SK-N-SH treated with all-trans-retinoic acid at 6 μM for 48 hours (cell line): ENCODE data around the gene AKAP8L.

Source experiments
- ARNTL ChIP-seq: fragments of 450-650 bp; formaldehyde crosslinking; IDR thresholded peaks from 2 replicates; pipeline ENCODE4 v1.5.0; 2020; ENCODE audit warnings: low read depth, mild to moderate bottlenecking, moderate library complexity, borderline replicate concordance
- BACH2 ChIP-seq: fragments of 250-450 bp; sonication (Bioruptor Pico); IDR thresholded peaks from 2 replicates; pipeline ENCODE4 v1.9.0; 2021; ENCODE audit warnings: mild to moderate bottlenecking, borderline replicate concordance
- CSDC2 ChIP-seq: fragments of 250-450 bp; sonication (Bioruptor Pico); IDR thresholded peaks from 2 replicates; pipeline ENCODE4 v1.5.0; 2020; ENCODE audit warnings: mild to moderate bottlenecking, moderate library complexity
- PATZ1 ChIP-seq: fragments of 250-450 bp; sonication (Bioruptor Pico); IDR thresholded peaks from 2 replicates; pipeline ENCODE4 v1.8.0; 2020; ENCODE audit warnings: mild to moderate bottlenecking, moderate library complexity, borderline replicate concordance
- POU6F1 ChIP-seq: fragments of 250-450 bp; sonication (Bioruptor Pico); IDR thresholded peaks from 2 replicates; pipeline ENCODE4 v1.8.0; 2021; ENCODE audit warnings: low read depth, mild to moderate bottlenecking, moderate library complexity, borderline replicate concordance
- PPARA ChIP-seq: fragments of 250-450 bp; sonication (Bioruptor Pico); IDR thresholded peaks from 2 replicates; pipeline ENCODE4 v1.5.0; 2020; ENCODE audit warnings: mild to moderate bottlenecking, borderline replicate concordance
- RARB ChIP-seq: fragments of 250-450 bp; sonication (Bioruptor Pico); IDR thresholded peaks from 2 replicates; pipeline ENCODE4 v1.8.0; 2021; ENCODE audit warnings: mild to moderate bottlenecking, moderate library complexity
- TSHZ2 ChIP-seq: fragments of 250-450 bp; sonication (Bioruptor Pico); IDR thresholded peaks from 2 replicates; pipeline ENCODE4 v1.5.0; 2020; ENCODE audit warnings: mild to moderate bottlenecking, moderate library complexity
- ZC3H10 ChIP-seq: fragments of 250-450 bp; sonication (Bioruptor Pico); IDR thresholded peaks from 2 replicates; pipeline ENCODE4 v1.5.1; 2021; ENCODE audit warnings: mild to moderate bottlenecking, moderate library complexity
- ZFP3 ChIP-seq: fragments of 250-450 bp; sonication (Bioruptor Pico); IDR thresholded peaks from 2 replicates; pipeline ENCODE4 v1.5.0; 2020; ENCODE audit warnings: mild to moderate bottlenecking, moderate library complexity
- ZFP30 ChIP-seq: fragments of 450-650 bp; formaldehyde crosslinking; IDR thresholded peaks from 2 replicates; pipeline ENCODE4 v1.5.0; 2022; ENCODE audit warnings: mild to moderate bottlenecking, moderate library complexity
- ZNF565 ChIP-seq: fragments of 450-650 bp; formaldehyde crosslinking; conservative IDR thresholded peaks from 2 replicates; pipeline ENCODE4 v1.5.0; 2020; ENCODE audit warnings: low read depth, mild to moderate bottlenecking, moderate library complexity
- ZNF8 ChIP-seq: fragments of 450-650 bp; formaldehyde crosslinking; IDR thresholded peaks from 2 replicates; pipeline ENCODE4 v1.5.0; 2020; ENCODE audit warnings: mild to moderate bottlenecking, moderate library complexity

GRCh38 chr19:15427991-15428471 is 9.2 kb upstream of the AKAP8L start:
- TF ChIP-seq TSHZ2 (CRISPR knock-in tag): no peak
- TF ChIP-seq POU6F1 (CRISPR knock-in tag): no peak
- no peak for TF ChIP-seq ZNF8 (CRISPR knock-in tag)
- no peak for TF ChIP-seq PPARA (CRISPR knock-in tag)
- no peak for TF ChIP-seq PATZ1
- no peak for TF ChIP-seq BACH2 (CRISPR knock-in tag)
- TF ChIP-seq ZNF565: no peak
- TF ChIP-seq ZFP30 (CRISPR knock-in tag): no peak
- no peak for TF ChIP-seq RARB (CRISPR knock-in tag)
- no peak for TF ChIP-seq ARNTL (CRISPR knock-in tag)
- no peak for TF ChIP-seq ZC3H10 (CRISPR knock-in tag)
- no peak for TF ChIP-seq CSDC2 (CRISPR knock-in tag)
- no peak for TF ChIP-seq ZFP3 (CRISPR knock-in tag)
